CD4-positive, CD25-positive, alpha-beta regulatory T cell (primary cell): Measurements from ENCODE around the gene TBL2. TPM values are rescaled to one million over a fixed set of nuclear protein-coding genes. Genes with fewer than 3 reads are reported as not detected.

ENCODE experiments used
- ATAC-seq, 2 donors: fragments of 150-1000 bp; cut with Tn5 transposase; one replicate each; pipeline ENCODE4 v1.10.0; 2021; ENCODE audit warnings: low read depth in 2 of 2, moderate number of reproducible peaks in 2 of 2, moderate library complexity in 1 of 2
- DNase-seq, 3 donors: peaks; one replicate each; pipeline versions ENCODE4 v3.0.0 to v3.0.0-alpha.2; 2012 to 2022; ENCODE audit warnings: mixed read lengths in 1 of 3
- H3K27ac ChIP-seq: one replicate; pipeline ENCODE4 v1.7.0; 2013; ENCODE audit warnings: mild to moderate bottlenecking, low read length; ENCODE audit not compliant: insufficient read depth, poor library complexity, severe bottlenecking
- H3K27me3 ChIP-seq: one replicate; pipeline ENCODE4 v1.7.0; 2013; ENCODE audit warnings: low read length; ENCODE audit not compliant: control insufficient read depth, insufficient read depth
- H3K36me3 ChIP-seq: one replicate; pipeline ENCODE4 v1.7.0; 2013; ENCODE audit warnings: mild to moderate bottlenecking, low read length, moderate library complexity; ENCODE audit not compliant: control insufficient read depth, insufficient read depth
- H3K4me1 ChIP-seq: 2 replicates; pipeline ENCODE4 v1.7.0; 2013; ENCODE audit warnings: mild to moderate bottlenecking, low read length; ENCODE audit not compliant: insufficient read depth, control insufficient read depth, poor library complexity, severe bottlenecking
- H3K4me3 ChIP-seq: one replicate; pipeline ENCODE4 v1.7.0; 2013; ENCODE audit warnings: low read depth, mild to moderate bottlenecking, low read length, moderate library complexity
- H3K9me3 ChIP-seq, 2 experiments: 1 replicate in 1 of 2; 2 replicates in 1 of 2; pipeline ENCODE4 v1.7.0; 2013; ENCODE audit warnings: low read length in 2 of 2, mild to moderate bottlenecking in 1 of 2, moderate library complexity in 1 of 2; ENCODE audit not compliant: control insufficient read depth in 2 of 2
- H3K27ac Mint-ChIP-seq, 3 donors: one replicate each; pipeline ENCODE4 v1.8.0; 2020 to 2022; ENCODE audit warnings: mild to moderate bottlenecking in 3 of 3, mixed read lengths in 3 of 3, moderate library complexity in 2 of 3
- H3K27me3 Mint-ChIP-seq: one replicate; pipeline ENCODE4 v1.8.0; 2022; ENCODE audit warnings: mild to moderate bottlenecking, mixed read lengths
- H3K36me3 Mint-ChIP-seq: one replicate; pipeline ENCODE4 v1.8.0; 2020; ENCODE audit warnings: mixed read lengths
- H3K4me1 Mint-ChIP-seq, 4 donors: one replicate each; pipeline ENCODE4 v1.8.0; 2020 to 2022; ENCODE audit warnings: mixed read lengths in 4 of 4, mild to moderate bottlenecking in 1 of 4
- H3K4me3 Mint-ChIP-seq, 4 donors: one replicate each; pipeline ENCODE4 v1.8.0; 2020 to 2022; ENCODE audit warnings: mild to moderate bottlenecking in 4 of 4, mixed read lengths in 4 of 4, moderate library complexity in 3 of 4
- H3K9me3 Mint-ChIP-seq, 7 donors: one replicate each; pipeline ENCODE4 v1.8.0; 2020 to 2022; ENCODE audit warnings: mixed read lengths in 7 of 7, mild to moderate bottlenecking in 3 of 7, moderate library complexity in 2 of 7
- polyA plus RNA-seq, 4 donors: library from polyadenylated mRNA; unstranded; fragments of 300-500 nt; fragmentation: Illumina TruSeq; gene quantifications; one replicate each; pipeline ENCODE4 v1.2.3, GENCODE V29; 2021
- total RNA-seq: library from RNA; stranded (reverse); gene quantifications from one replicate; pipeline ENCODE4 v1.2.3, GENCODE V29; 2022

Gene TBL2
- total and polyA plus RNA-seq, 5 donors from 2014 or later: 12.2 to 32.5 (median 25.2) TPM

DNA sequence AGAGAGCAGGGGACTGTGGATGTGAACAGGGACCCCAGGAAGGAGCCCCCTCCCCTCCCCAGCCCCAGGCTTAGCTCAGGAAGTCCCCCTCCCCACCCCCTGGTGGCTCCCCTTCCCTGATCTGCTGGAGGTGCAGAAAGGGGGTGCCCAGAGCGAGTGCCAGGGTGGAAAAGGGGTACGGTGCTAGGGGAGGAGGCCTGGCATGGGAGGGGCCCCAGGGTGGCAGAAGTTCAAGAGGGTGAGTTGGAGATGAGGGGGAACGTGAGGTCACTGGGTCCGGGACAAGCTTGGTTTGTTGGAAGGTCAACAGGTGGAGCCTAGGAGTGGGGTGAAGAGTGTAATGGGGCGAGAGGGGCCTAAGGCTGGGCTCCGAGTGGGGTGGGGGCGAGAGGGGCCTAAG, 21.5 kb upstream of the TBL2 start:
- Mint-ChIP-seq H3K36me3 (peaks cover 4% of the 10 kb centered on the region), H3K9me3 (peaks cover 0 to 5% (median 0%) of the 10 kb centered on the region in 7 donors)
- no peak for DNase-seq

DNA sequence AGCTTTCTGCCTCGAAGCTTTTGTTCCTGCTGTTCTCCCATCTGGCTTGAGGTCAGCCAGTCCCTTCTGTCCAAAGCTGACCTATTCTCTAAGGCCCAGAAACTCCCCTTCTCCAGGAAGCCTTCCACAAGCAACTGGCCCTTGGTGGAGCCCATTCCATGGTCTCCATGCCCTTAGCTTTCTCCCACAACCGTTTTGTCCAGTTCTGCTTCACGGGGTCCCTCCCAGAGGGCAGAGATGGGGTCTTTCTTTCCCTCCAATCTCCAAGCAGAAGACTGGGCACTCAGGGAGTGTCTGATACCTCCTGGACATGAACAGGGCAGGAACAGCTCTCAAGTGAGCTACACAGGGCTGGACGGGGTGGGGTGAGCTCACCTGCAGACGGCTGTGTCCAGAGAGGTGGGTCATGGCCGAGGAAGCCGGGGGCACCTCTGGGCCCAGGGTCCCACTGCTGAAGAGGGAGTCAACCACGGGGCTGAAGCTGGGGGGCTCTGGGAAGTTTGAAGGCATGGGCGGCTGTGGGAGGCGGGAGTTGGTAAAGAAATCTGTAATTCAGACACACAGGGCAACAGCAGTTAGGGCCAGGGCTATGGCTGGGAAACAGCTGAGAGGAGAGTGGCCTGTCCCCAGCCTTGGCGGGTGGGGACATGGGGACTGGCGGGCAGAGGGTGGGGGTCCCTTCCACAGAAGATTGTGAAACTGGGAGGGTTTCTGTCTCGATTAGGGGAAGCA, 20.9 kb upstream of the TBL2 start:
- H3K4me3 ChIP-seq: no peak overlapping the region
- peaks cover 4% of the 10 kb centered on the region for H3K36me3 Mint-ChIP-seq
- H3K27ac Mint-ChIP-seq: no peak overlapping the region
- no peaks in the 10 kb centered on the region for H3K4me1 Mint-ChIP-seq
- peaks cover 0 to 5% (median 0%) of the 10 kb centered on the region in 7 donors for H3K9me3 Mint-ChIP-seq
- no peaks in the 10 kb centered on the region for H3K4me1 ChIP-seq
- DNase-seq: no peak
- peaks cover 15% of the 10 kb centered on the region for H3K27me3 Mint-ChIP-seq
- H3K27me3 ChIP-seq: no peaks in the 10 kb centered on the region
- no peaks in the 10 kb centered on the region for H3K9me3 ChIP-seq
- no peak for ATAC-seq
- no peak overlapping the region for H3K4me3 Mint-ChIP-seq
- no peak overlapping the region for H3K27ac ChIP-seq
- no peaks in the 10 kb centered on the region for H3K36me3 ChIP-seq

More for the DNA sequence above, 21.5 kb upstream of the TBL2 start:
- Histone ChIP-seq H3K4me1 (no peaks in the 10 kb centered on the region), H3K27ac (no peak overlapping the region), H3K4me3 (no peak overlapping the region), H3K36me3 (no peaks in the 10 kb centered on the region), H3K27me3 (no peaks in the 10 kb centered on the region), H3K9me3 (no peaks in the 10 kb centered on the region)
- no peak for ATAC-seq
- H3K27ac Mint-ChIP-seq: peak overlapping the region in 1 of 3 donors; percentile 56
- no peak overlapping the region for H3K4me3 Mint-ChIP-seq
- H3K4me1 Mint-ChIP-seq: no peaks in the 10 kb centered on the region
- H3K27me3 Mint-ChIP-seq: peaks cover 15% of the 10 kb centered on the region

DNA sequence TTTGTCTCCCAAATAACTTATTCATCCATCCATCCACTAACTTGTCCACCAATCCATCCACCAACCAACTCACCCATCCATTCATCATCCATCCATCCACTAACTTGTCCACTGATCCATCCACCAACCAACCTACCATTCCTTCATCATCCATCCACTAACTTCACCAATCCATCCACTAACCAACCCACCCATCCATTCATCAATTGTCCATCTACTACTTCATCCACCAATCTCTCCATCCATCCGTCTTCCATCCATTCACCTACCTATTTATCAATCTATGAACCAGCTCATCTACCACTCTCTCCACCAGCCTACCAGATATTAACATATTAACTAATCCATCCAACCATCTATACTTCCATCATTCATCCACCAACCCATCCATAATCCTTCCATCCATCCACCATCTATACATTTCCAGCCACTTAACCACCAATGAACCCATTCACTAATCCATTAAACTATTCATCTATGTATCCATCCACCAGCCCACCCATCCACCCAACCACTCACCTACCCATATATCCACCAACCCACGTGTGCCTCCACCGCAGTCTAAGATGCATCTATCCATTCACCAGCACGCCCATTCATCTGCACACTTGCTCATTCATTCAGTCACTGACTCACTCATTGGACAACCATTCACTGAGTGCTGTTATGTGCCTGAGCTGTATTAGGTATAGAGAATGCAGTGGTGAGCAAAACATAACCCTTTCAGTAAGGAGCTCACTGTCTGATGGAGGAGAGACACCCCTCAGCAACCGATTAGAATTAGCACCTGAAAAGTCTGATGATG, 19.8 kb upstream of the TBL2 start:
- H3K4me3 Mint-ChIP-seq: no peak overlapping the region
- DNase-seq: no peak

DNA sequence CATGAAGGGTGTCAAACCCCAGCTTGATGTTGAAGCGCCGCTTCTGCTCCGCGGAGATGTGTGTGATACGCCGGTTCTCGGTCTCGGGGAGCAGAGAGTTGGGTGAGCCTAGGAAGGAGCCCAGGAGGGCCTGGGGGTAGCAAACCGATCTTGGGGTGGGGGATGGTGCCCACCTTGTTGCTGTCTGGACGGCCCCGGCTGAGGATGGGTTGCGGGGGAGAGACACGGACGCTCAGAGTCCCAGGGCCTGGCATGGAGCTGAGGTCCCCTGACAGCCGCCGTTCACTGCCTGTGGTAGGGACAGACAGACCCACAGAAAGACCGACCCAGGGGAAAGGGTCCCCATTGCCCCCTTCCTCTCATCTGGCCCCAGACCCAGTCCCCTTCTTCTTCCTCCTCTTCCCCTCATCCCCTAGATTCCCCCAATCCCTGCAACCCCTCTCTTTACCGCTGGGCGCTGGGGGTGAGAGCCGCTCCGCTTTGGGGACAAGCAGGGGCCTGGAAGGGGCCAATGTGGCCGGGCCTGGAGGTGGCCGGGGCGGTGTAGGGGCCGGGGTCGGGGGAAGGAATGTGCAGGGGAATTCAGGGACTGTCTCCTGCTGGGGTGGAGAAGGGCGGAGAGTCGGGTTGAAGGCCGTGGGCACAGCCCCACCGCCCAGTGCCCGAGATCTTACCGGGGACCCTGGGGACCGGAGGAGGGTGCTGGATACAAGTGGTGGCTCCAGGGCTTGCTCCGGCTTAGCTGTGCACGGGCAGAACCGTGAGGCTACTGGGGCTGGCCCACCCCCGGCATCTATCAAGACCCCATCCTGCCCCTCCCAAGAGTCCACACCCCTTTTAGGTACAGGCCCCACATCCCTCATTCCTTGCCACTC, 18.0 kb upstream of the TBL2 start:
- Mint-ChIP-seq H3K4me3 (no peak overlapping the region), H3K4me1 (no peaks in the 10 kb centered on the region), H3K9me3 (peaks cover 0 to 5% (median 0%) of the 10 kb centered on the region in 7 donors), H3K27me3 (peaks cover 16% of the 10 kb centered on the region), H3K36me3 (peaks cover 4% of the 10 kb centered on the region), H3K27ac (no peak overlapping the region)
- ATAC-seq (no peak), DNase-seq (no peak)
- no peak overlapping the region for H3K4me3 ChIP-seq
- no peaks in the 10 kb centered on the region for H3K4me1 ChIP-seq
- no peaks in the 10 kb centered on the region for H3K36me3 ChIP-seq
- no peak overlapping the region for H3K27ac ChIP-seq
- H3K27me3 ChIP-seq: no peaks in the 10 kb centered on the region
- H3K9me3 ChIP-seq: no peaks in the 10 kb centered on the region

More for the DNA sequence above, 19.8 kb upstream of the TBL2 start:
- no peak overlapping the region for H3K27ac ChIP-seq
- no peaks in the 10 kb centered on the region for H3K4me1 ChIP-seq
- Mint-ChIP-seq H3K27ac (no peak overlapping the region), H3K9me3 (peaks cover 0 to 5% (median 0%) of the 10 kb centered on the region in 7 donors), H3K27me3 (peaks cover 16% of the 10 kb centered on the region), H3K36me3 (peaks cover 4% of the 10 kb centered on the region), H3K4me1 (no peaks in the 10 kb centered on the region)
- ATAC-seq: no peak
- H3K4me3 ChIP-seq: no peak overlapping the region
- no peaks in the 10 kb centered on the region for H3K27me3 ChIP-seq
- H3K9me3 ChIP-seq: no peaks in the 10 kb centered on the region
- H3K36me3 ChIP-seq: no peaks in the 10 kb centered on the region

DNA sequence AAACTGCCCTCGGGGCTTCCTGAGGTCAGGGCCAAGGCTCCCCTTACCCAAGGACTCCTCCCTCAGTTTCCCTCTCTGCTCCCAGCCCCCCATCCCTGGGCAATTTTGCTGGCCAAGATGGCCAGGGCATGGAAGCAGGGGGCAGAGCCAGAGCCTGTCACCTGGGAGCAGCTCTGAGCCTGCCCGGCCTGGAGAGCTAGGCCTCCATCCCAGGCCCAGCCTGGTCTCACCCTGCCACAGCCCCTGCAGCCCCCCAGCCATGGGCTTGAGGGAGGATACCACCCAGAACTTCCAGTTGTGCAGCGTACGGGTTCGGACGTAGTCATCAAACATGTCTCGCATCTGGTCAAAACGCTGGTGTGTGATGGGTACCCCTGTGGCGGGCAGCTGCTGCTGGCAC, 17.0 kb upstream of the TBL2 start:
- H3K9me3 ChIP-seq: no peaks in the 10 kb centered on the region
- H3K4me3 ChIP-seq: no peak overlapping the region
- no peak for ATAC-seq
- no peak overlapping the region for H3K27ac Mint-ChIP-seq
- peaks cover 0 to 5% (median 0%) of the 10 kb centered on the region in 7 donors for H3K9me3 Mint-ChIP-seq
- DNase-seq: no peak
- H3K27ac ChIP-seq: no peak overlapping the region
- H3K27me3 Mint-ChIP-seq: peaks cover 16% of the 10 kb centered on the region
- peaks cover 4% of the 10 kb centered on the region for H3K36me3 Mint-ChIP-seq
- no peaks in the 10 kb centered on the region for H3K36me3 ChIP-seq
- H3K27me3 ChIP-seq: no peaks in the 10 kb centered on the region
- no peak overlapping the region for H3K4me3 Mint-ChIP-seq
- no peaks in the 10 kb centered on the region for H3K4me1 ChIP-seq
- no peaks in the 10 kb centered on the region for H3K4me1 Mint-ChIP-seq

DNA sequence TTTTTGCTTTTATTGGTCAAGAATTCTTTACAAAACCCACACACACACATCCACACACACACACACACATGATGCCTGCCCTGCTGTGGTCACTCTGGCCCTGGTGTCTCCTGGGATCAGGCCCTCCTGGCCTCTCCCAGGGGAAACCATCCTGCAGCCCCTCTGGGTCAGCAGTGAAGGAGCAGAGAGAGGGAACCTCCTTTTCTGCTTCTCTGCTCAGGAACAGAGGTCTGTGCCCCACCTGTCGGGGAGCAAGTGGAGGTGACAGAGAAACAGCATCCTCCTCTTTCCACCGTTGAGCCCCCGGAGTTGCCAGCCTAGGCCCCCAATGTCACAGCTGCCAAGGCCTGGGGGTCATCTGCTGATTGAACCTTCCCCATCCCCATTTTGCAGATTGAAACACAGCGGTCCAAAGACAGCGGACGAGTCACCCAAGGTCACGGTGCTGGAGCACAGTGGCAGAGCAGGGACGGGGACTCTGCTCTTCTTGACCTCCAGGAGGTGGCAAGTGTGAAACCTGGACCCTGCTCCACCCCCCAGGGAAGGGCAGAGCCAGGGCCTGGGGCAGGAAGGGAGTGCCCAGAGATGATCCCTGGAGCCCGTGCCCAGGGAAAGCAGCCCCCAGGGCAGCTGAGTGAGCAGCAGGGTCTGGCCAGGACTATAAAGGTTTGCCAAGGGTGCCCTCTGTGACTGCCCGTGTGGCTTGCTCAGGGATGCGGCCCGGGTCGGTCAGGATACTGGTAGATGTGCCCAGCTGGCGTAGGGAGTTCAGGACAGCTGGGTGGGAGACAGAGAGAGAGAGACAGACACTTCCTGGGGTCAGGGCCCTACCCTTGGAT, 15.0 kb upstream of the TBL2 start:
- no peaks in the 10 kb centered on the region for H3K36me3 ChIP-seq
- Mint-ChIP-seq H3K27me3 (peaks cover 11% of the 10 kb centered on the region), H3K27ac (peak overlapping the region in 1 of 3 donors; percentile 31), H3K4me3 (no peak overlapping the region), H3K36me3 (peaks cover 4% of the 10 kb centered on the region), H3K9me3 (peaks cover 0 to 5% (median 0%) of the 10 kb centered on the region in 7 donors), H3K4me1 (no peaks in the 10 kb centered on the region)
- no peaks in the 10 kb centered on the region for H3K4me1 ChIP-seq
- DNase-seq (no peak), ATAC-seq (no peak)
- H3K27me3 ChIP-seq: no peaks in the 10 kb centered on the region
- H3K9me3 ChIP-seq: no peaks in the 10 kb centered on the region
- no peak overlapping the region for H3K4me3 ChIP-seq
- H3K27ac ChIP-seq: no peak overlapping the region

DNA sequence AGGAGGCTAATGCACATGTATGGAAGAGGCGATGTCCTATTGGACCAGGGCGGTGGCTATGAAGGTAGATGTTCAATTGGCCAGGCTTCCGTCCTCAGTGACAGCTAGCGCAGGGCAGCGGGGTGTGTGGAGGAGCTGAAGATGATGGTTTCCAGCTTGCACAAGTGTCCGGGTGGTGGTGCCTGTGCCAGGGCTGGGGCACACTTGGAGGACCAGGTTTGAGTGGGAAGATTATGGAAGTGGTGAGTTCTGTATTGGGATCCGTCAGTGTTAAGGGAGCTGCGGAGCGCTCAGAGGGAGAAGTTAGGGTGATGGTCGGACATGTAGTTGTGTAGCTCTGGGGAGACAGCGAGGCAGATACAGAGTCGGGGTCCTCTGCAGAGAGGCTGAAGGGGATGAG, 8.5 kb upstream of the TBL2 start:
- H3K36me3 Mint-ChIP-seq: no peaks in the 10 kb centered on the region
- Histone ChIP-seq H3K4me3 (no peak overlapping the region), H3K9me3 (no peaks in the 10 kb centered on the region), H3K27ac (no peak overlapping the region), H3K36me3 (no peaks in the 10 kb centered on the region), H3K4me1 (no peaks in the 10 kb centered on the region), H3K27me3 (no peaks in the 10 kb centered on the region)
- no peak overlapping the region for H3K4me3 Mint-ChIP-seq
- no peak for DNase-seq
- H3K27me3 Mint-ChIP-seq: no peaks in the 10 kb centered on the region
- peaks cover 0 to 11% (median 3%) of the 10 kb centered on the region in 4 donors for H3K4me1 Mint-ChIP-seq
- no peak for ATAC-seq
- H3K9me3 Mint-ChIP-seq: no peaks in the 10 kb centered on the region
- H3K27ac Mint-ChIP-seq: no peak overlapping the region
